PC-9 (cell line): ENCODE results near the gene ADAMTSL1. TPM values are rescaled to one million over a fixed set of nuclear protein-coding genes. Genes with fewer than 3 reads are reported as not detected.

Experiments used
- BruUV-seq: library from RNA; stranded (reverse); fragments of 400-500 nt; replicated peaks from 2 replicates; lab custom pipeline; 2021; lab: Mats Ljungman, UMichigan
- CTCF ChIA-PET: fragments of 300-600 bp; sonication (Branson Sonifier 250); formaldehyde crosslinking; loops from one replicate; lab custom pipeline; 2022; ENCODE audit warnings: antibody characterized with exemption; lab: Charles Lee
- POLR2A ChIA-PET: fragments of 300-600 bp; sonication (Branson Sonifier 250); formaldehyde crosslinking; loops from one replicate; lab custom pipeline; 2022; ENCODE audit warnings: antibody characterized with exemption; ENCODE audit not compliant: unreplicated experiment; lab: Charles Lee
- DNase-seq, 2 experiments: peaks; one replicate each; pipeline versions ENCODE4 v3.0.0 to v3.0.0-alpha.2; 2015 to 2022; ENCODE audit warnings: mixed read lengths in 1 of 2
- H2AFZ ChIP-seq: fragments of 200-600 bp; sonication (generic); 2 replicates; pipeline ENCODE4 v1.8.1; 2017; ENCODE audit warnings: antibody characterized with exemption
- H3F3A ChIP-seq: fragments of 200-600 bp; sonication (generic); 2 replicates; pipeline ENCODE4 v1.8.1; 2017; ENCODE audit warnings: antibody characterized with exemption, mild to moderate bottlenecking, low read depth; ENCODE audit not compliant: insufficient read depth
- H3K27ac ChIP-seq: fragments of 200-600 bp; sonication (generic); 2 replicates; pipeline ENCODE4 v1.6.1; 2016; ENCODE audit warnings: mixed run types
- H3K27me3 ChIP-seq: fragments of 200-600 bp; sonication (generic); 2 replicates; pipeline ENCODE4 v1.6.1; 2016; ENCODE audit warnings: low read depth, mixed run types; ENCODE audit not compliant: insufficient read depth
- H3K36me3 ChIP-seq: fragments of 200-600 bp; sonication (generic); 2 replicates; pipeline ENCODE4 v1.6.1; 2016; ENCODE audit warnings: low read depth, mixed run types
- H3K4me1 ChIP-seq: fragments of 200-600 bp; sonication (generic); replicated peaks from 2 replicates; pipeline ENCODE4 v1.6.1; 2016; ENCODE audit warnings: mixed run types; ENCODE audit not compliant: insufficient read depth
- H3K4me2 ChIP-seq: fragments of 200-600 bp; sonication (generic); 2 replicates; pipeline ENCODE4 v1.6.1; 2017; ENCODE audit warnings: mixed run types
- H3K4me3 ChIP-seq: fragments of 200-600 bp; sonication (generic); 2 replicates; pipeline ENCODE4 v1.6.1; 2016; ENCODE audit warnings: mixed run types
- H3K79me2 ChIP-seq: fragments of 200-600 bp; sonication (generic); 2 replicates; pipeline ENCODE4 v1.6.1; 2017; ENCODE audit warnings: low read depth, mixed run types
- H3K9me2 ChIP-seq: fragments of 200-600 bp; sonication (generic); 2 replicates; pipeline ENCODE4 v1.8.1; 2017; ENCODE audit warnings: mild to moderate bottlenecking; ENCODE audit not compliant: insufficient read depth
- H3K9me3 ChIP-seq: fragments of 200-600 bp; sonication (generic); 2 replicates; pipeline ENCODE4 v1.8.1; 2016; ENCODE audit warnings: low read depth; ENCODE audit not compliant: insufficient read depth
- H4K20me1 ChIP-seq: fragments of 200-600 bp; sonication (generic); 2 replicates; pipeline ENCODE4 v1.8.1; 2017; ENCODE audit not compliant: insufficient read depth
- EZH2 ChIP-seq: fragments of 200-600 bp; sonication (generic); IDR thresholded peaks from 2 replicates; pipeline ENCODE4 v1.8.0; 2017; ENCODE audit warnings: antibody characterized with exemption, low read depth
- intact Hi-C: fragments of 100-400 bp; cut with micrococcal nuclease; formaldehyde crosslinking; loops from one replicate; pipeline ENCODE4 v1.10.0; 2022; ENCODE audit not compliant: unreplicated experiment
- total RNA-seq: library from RNA; stranded (reverse); gene quantifications from 2 replicates; pipeline ENCODE4 v1.2.3, GENCODE V29; 2021
- TF ChIP-seq, protein P1 (sequence below): fragments of 200-600 bp; sonication (generic); conservative IDR thresholded peaks from 2 replicates; pipeline ENCODE4 v1.6.1; 2017; ENCODE audit warnings: mixed run types, antibody characterized with exemption, mild to moderate bottlenecking, moderate library complexity

The ADAMTSL1 gene
- total RNA-seq, 1 experiment from 2014 or later, result not detected

- ChIA-PET POLR2A (no interaction called here), CTCF (no interaction called here)
- intact Hi-C loops, result no loop called here
- Histone ChIP-seq H3K4me3 (no peak overlapping the region), H3K9me2 (no peaks in the 10 kb centered on the region), H3K27me3 (no peaks in the 10 kb centered on the region), H3K4me2 (no peak overlapping the region), H3K36me3 (no peaks in the 10 kb centered on the region), H2AFZ (no peak overlapping the region), H3F3A (no peaks in the 10 kb centered on the region), H3K79me2 (no peaks in the 10 kb centered on the region), H3K4me1 (no peaks in the 10 kb centered on the region), H3K9me3 (no peaks in the 10 kb centered on the region), H3K27ac (no peak overlapping the region), H4K20me1 (no peaks in the 10 kb centered on the region)
- no peak for DNase-seq
- BruUV-seq, result no TSS peak
- TF ChIP-seq, protein P1, sequence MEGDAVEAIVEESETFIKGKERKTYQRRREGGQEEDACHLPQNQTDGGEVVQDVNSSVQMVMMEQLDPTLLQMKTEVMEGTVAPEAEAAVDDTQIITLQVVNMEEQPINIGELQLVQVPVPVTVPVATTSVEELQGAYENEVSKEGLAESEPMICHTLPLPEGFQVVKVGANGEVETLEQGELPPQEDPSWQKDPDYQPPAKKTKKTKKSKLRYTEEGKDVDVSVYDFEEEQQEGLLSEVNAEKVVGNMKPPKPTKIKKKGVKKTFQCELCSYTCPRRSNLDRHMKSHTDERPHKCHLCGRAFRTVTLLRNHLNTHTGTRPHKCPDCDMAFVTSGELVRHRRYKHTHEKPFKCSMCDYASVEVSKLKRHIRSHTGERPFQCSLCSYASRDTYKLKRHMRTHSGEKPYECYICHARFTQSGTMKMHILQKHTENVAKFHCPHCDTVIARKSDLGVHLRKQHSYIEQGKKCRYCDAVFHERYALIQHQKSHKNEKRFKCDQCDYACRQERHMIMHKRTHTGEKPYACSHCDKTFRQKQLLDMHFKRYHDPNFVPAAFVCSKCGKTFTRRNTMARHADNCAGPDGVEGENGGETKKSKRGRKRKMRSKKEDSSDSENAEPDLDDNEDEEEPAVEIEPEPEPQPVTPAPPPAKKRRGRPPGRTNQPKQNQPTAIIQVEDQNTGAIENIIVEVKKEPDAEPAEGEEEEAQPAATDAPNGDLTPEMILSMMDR, result no peak
- no peak for TF ChIP-seq EZH2
Observed at GRCh38 chr9:18785604-18786003, 311.7 kb downstream of the ADAMTSL1 start.

GRCh38 chr9:18786196-18786595 lies 312.2 kb downstream of the ADAMTSL1 start:
- no TSS peak for BruUV-seq
- H3K27me3 ChIP-seq, result no peaks in the 10 kb centered on the region
- H3K4me3 ChIP-seq, result no peak overlapping the region
- ChIA-PET CTCF (no interaction called here), POLR2A (no interaction called here)
- no peaks in the 10 kb centered on the region for H4K20me1 ChIP-seq
- H3K36me3 ChIP-seq, result no peaks in the 10 kb centered on the region
- H3K27ac ChIP-seq, result no peak overlapping the region
- no peak overlapping the region for H2AFZ ChIP-seq
- H3K9me2 ChIP-seq, result no peaks in the 10 kb centered on the region
- TF ChIP-seq EZH2, result no peak
- TF ChIP-seq, protein P1, result no peak
- H3K4me1 ChIP-seq, result no peaks in the 10 kb centered on the region
- H3F3A ChIP-seq, result no peaks in the 10 kb centered on the region
- DNase-seq, result no peak
- intact Hi-C loops, result no loop called here
- no peaks in the 10 kb centered on the region for H3K79me2 ChIP-seq
- no peaks in the 10 kb centered on the region for H3K9me3 ChIP-seq
- no peak overlapping the region for H3K4me2 ChIP-seq

DNA sequence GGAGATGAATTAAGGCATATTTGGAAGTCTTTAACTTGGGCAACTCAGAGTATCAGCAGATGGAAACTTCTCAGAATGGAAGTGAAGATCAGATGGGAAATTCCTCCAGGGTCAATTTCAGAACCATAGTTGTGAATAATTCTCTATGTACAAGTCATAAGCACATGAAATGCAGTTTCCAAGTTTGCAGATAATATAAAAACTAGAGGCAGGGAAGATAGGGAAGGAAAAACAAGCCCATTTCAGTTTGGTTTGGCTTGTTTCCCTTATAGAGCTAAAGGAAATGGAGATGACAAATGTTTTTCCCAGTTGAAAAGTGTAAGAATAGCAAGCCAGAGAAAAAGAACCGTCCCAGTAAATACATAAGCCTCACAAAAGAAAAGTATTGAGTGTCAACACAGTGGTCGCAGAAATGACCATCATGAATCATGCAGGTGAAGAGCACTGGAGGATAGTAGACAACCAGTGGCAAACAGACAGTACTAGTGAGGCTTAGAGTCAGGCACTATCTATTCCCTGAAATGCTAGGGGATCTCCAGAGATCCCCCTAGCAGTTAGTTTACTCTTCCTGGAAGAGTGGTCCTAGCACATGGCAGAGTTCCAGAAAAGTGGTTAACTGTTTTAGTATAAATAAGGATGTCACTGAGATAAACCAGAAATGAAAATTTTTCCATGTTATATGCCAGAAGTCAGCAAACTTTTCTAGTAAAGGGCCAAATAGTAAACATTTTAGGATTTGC lies 313.1 kb downstream of the ADAMTSL1 start:
- H3K9me2 ChIP-seq, result no peaks in the 10 kb centered on the region
- POLR2A ChIA-PET, result no interaction called here
- no peaks in the 10 kb centered on the region for H3F3A ChIP-seq
- BruUV-seq, result no TSS peak
- no peaks in the 10 kb centered on the region for H3K27me3 ChIP-seq
- no peak for DNase-seq
- no peak overlapping the region for H2AFZ ChIP-seq
- H4K20me1 ChIP-seq, result no peaks in the 10 kb centered on the region
- H3K4me2 ChIP-seq, result no peak overlapping the region
- intact Hi-C loops, result no loop called here
- H3K9me3 ChIP-seq, result no peaks in the 10 kb centered on the region
- H3K4me1 ChIP-seq, result no peaks in the 10 kb centered on the region
- no peak for TF ChIP-seq EZH2
- TF ChIP-seq, protein P1, result no peak
- H3K36me3 ChIP-seq, result no peaks in the 10 kb centered on the region
- H3K79me2 ChIP-seq, result no peaks in the 10 kb centered on the region
- no peak overlapping the region for H3K27ac ChIP-seq
- CTCF ChIA-PET, result no interaction called here
- H3K4me3 ChIP-seq, result no peak overlapping the region
